ENCODE measurements around the gene RAC2. TPM values are rescaled to one million over a fixed set of nuclear protein-coding genes. Genes with fewer than 3 reads are reported as not detected.

RAC2 gene
- total RNA-seq, 2 donors from 2014 or later, result 27.4 to 27.6 TPM

GRCh38 chr22:37181681-37182080, 62.4 kb downstream of the RAC2 start:
- Histone ChIP-seq H3K4me3 (no peak overlapping the region), H3K4me1 (peaks cover 28% of the 10 kb centered on the region), H3K9me3 (no peaks in the 10 kb centered on the region), H3K36me3 (no peaks in the 10 kb centered on the region), H3K27ac (no peak overlapping the region), H3K27me3 (no peaks in the 10 kb centered on the region), H3K9ac (ENCODE audit: low read depth in 2 of 2, low read length in 2 of 2) (no peak overlapping the region)
- no peak for TF ChIP-seq CTCF (IDR thresholded peaks at IDR 0.05)
- DNase-seq, result no peak
- intact Hi-C loops (cut with DNase I), result no loop called here

- peaks cover 35% of the 10 kb centered on the region for H3K4me1 ChIP-seq
- no peak overlapping the region for H3K4me3 ChIP-seq
- H3K9me3 ChIP-seq, result no peaks in the 10 kb centered on the region
- no peaks in the 10 kb centered on the region for H3K27me3 ChIP-seq
- H3K27ac ChIP-seq, result peak overlapping the region; percentile 32
- H3K36me3 ChIP-seq, result no peaks in the 10 kb centered on the region
- no peak for DNase-seq
- no peak for TF ChIP-seq CTCF (IDR thresholded peaks at IDR 0.05)
- intact Hi-C loops (cut with DNase I), result no loop called here
- no peak overlapping the region for H3K9ac ChIP-seq (ENCODE audit: low read depth in 2 of 2, low read length in 2 of 2)
Measured at GRCh38 chr22:37180531-37181231, 63.4 kb downstream of the RAC2 start.

GRCh38 chr22:37179622-37180420, 64.2 kb downstream of the RAC2 start:
- Histone ChIP-seq H3K9ac (ENCODE audit: low read depth in 2 of 2, low read length in 2 of 2) (no peak overlapping the region), H3K4me1 (peaks cover 36% of the 10 kb centered on the region), H3K36me3 (no peaks in the 10 kb centered on the region), H3K4me3 (no peak overlapping the region), H3K27me3 (no peaks in the 10 kb centered on the region), H3K27ac (peak overlapping the region; percentile 32), H3K9me3 (no peaks in the 10 kb centered on the region)
- intact Hi-C loops (cut with DNase I), result no loop called here
- no peak for TF ChIP-seq CTCF (IDR thresholded peaks at IDR 0.05)
- peak; percentile 84 for DNase-seq

- H3K27me3 ChIP-seq, result no peaks in the 10 kb centered on the region
- no peak for DNase-seq
- peak overlapping the region; percentile 42 to 83 for H3K9ac ChIP-seq (ENCODE audit: low read depth in 2 of 2, low read length in 2 of 2)
- H3K36me3 ChIP-seq, result no peaks in the 10 kb centered on the region
- intact Hi-C loops (cut with DNase I), result no loop called here
- H3K9me3 ChIP-seq, result no peaks in the 10 kb centered on the region
- no peak overlapping the region for H3K4me3 ChIP-seq
- H3K4me1 ChIP-seq, result peaks cover 36% of the 10 kb centered on the region
- no peak for TF ChIP-seq CTCF (IDR thresholded peaks at IDR 0.05)
- H3K27ac ChIP-seq, result peak overlapping the region; percentile 59
Measured at GRCh38 chr22:37179126-37179470, 65.0 kb downstream of the RAC2 start.

- Histone ChIP-seq H3K4me1 (peaks cover 36% of the 10 kb centered on the region), H3K27me3 (no peaks in the 10 kb centered on the region), H3K36me3 (no peaks in the 10 kb centered on the region), H3K9ac (ENCODE audit: low read depth in 2 of 2, low read length in 2 of 2) (peak overlapping the region; percentile 42 to 83), H3K9me3 (no peaks in the 10 kb centered on the region), H3K27ac (peak overlapping the region; percentile 59), H3K4me3 (no peak overlapping the region)
- TF ChIP-seq CTCF (IDR thresholded peaks at IDR 0.05), result no peak
- peak; percentile 81 for DNase-seq
- intact Hi-C loops (cut with DNase I), result no loop called here
Measured at GRCh38 chr22:37178350-37179125, 65.5 kb downstream of the RAC2 start.

Data from colonic mucosa (tissue), 4 donors.